NCI-H1930 (cell line): ENCODE measurements around the gene WASF2.

ENCODE experiments used
- DNase-seq, 2 experiments: peaks; one replicate each; lab custom pipeline; 2025; lab: John Stamatoyannopoulos, UW

WASF2 gene

GRCh38 chr1:27358038-27358927 is 131.7 kb downstream of the WASF2 start:
- no peak for DNase-seq

- peak; percentile 27 to 59 for DNase-seq
Observed at GRCh38 chr1:27357281-27358037, 132.5 kb downstream of the WASF2 start.

GRCh38 chr1:27356619-27357280 is 133.2 kb downstream of the WASF2 start:
- no peak for DNase-seq

GRCh38 chr1:27356277-27356618 is 133.7 kb downstream of the WASF2 start:
- DNase-seq, result no peak

GRCh38 chr1:27355683-27356082 is 134.3 kb downstream of the WASF2 start:
- DNase-seq, result no peak
